ENCODE measurements around the gene CDKN2D.
"Not testable (repeated sequence)": the region's sequence is repeated elsewhere in the genome, so short reads cannot be mapped to it uniquely, and the experiment has no call there.

CDKN2D gene

GRCh38 chr19:10580979-10581631 is 12.3 kb upstream of the CDKN2D start:
- peak; percentile 9 for DNase-seq

GRCh38 chr19:10577951-10578350 is 9.2 kb upstream of the CDKN2D start:
- no peak for DNase-seq

DNA sequence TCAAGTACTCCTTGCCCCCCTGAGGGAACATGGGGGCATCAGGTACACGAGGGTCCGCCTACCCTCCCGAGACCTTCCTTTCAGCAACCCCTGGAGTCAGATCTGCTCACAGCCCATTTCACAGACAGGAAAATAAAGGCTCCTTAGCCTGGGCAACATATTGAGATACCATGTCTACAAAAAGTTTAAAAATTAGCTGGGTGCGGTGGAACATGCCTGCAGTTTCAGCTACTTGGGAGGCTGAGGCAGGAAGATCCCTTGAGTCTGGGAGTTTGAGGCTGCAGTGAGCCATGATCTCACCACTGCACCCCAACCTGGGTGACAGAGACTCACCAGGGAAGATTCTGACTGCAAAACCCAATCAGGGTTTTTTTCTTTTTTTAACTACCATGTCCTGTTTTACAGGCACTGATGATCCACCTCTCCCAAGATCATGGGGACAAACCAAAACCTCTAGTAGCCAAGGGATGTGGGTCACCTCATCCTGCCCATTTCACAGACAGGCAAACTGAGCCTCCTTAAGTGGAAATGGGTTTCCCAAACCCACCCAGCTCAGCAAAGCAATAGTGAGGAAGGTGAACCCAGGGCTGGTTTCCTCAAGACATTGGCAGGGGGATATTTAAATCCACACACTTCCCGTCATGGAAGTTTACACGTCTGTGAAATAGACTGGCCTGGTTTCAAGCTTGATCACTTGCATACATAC is 6.4 kb upstream of the CDKN2D start:
- DNase-seq: no peak

GRCh38 chr19:10574462-10574861 is 5.7 kb upstream of the CDKN2D start:
- DNase-seq: no peak

DNA sequence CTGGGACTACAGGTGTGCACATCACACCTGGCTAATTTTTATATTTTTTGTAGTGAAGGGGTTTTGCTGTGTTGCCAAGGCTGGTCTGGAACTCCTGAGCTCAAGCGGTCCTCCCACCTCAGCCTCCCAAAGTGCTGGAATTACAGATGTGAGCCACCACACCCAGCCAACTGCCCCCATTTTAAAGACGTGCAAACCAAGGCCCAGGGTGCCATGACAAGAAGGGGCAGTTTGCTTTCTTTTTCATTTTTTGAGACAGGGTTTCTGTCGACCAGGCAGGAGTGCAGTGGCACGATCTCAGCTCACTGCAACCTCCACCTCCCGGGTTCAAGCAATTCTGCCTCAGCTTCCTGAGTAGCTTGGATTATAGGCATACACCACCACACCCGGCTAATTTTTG is 5.0 kb upstream of the CDKN2D start:
- not testable (repeated sequence) for DNase-seq

DNA sequence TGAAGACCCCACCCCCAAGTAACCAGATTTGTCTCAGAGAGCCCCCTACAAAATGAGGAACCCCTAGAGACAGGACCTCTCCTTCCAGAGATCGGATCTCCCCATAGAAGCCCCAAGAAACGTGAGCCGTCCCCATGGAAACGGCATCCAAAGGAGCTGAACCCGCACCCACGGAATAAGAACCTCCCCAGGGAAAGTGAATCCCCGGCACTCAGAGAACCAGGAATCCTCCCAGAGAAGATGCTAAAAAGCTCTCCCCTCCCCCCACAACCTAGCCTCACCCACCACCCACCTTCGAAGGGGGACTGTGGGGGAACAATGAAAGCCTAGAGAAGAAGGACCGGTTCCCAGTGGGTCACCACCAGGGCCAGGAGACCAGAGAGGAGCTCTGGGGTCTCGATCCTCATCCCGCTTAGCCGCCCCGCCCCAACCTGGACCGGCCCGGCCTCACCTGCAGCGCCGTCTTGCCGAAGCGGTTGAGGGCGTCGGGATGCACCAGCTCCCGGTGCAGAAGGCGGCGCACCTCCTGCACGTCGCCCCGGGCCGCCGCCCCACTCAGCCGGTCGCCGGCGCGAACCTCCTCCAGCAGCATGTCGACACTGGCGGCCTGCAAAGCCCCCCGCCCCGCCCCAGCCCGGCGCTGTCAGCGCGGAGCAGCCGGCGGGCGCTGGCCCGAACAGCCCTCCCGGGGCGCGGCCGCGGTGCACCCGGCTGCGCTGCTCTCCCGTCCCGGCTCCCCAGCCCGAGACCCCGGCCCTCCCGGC is 535 bp downstream of the CDKN2D start:
- DNase-seq: peak; percentile 56

GRCh38 chr19:10567656-10568055 is 1.1 kb downstream of the CDKN2D start:
- DNase-seq: peak; percentile 19

GRCh38 chr19:10566658-10567410 is 1.9 kb downstream of the CDKN2D start:
- DNase-seq: no peak

DNA sequence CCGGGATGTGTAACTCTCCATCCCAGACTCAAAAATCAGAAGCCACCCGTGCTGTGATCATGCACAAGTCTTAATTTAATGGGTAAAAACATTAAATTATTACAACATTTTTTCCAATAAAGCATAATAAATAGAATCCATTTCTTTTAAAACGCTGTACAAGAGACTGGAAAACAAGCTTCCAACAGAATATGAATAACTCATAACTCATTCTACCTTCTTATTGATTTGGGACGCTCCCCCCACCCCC is 2.4 kb downstream of the CDKN2D start:
- DNase-seq: no peak

- peak; percentile 94 for DNase-seq
Observed at GRCh38 chr19:10565567-10566407, 3.0 kb downstream of the CDKN2D start, which contains the start of gene KRI1. KRI1 (minus strand) TSS chr19:10566010; CDS start chr19:10565999, 11 bp downstream.

DNA sequence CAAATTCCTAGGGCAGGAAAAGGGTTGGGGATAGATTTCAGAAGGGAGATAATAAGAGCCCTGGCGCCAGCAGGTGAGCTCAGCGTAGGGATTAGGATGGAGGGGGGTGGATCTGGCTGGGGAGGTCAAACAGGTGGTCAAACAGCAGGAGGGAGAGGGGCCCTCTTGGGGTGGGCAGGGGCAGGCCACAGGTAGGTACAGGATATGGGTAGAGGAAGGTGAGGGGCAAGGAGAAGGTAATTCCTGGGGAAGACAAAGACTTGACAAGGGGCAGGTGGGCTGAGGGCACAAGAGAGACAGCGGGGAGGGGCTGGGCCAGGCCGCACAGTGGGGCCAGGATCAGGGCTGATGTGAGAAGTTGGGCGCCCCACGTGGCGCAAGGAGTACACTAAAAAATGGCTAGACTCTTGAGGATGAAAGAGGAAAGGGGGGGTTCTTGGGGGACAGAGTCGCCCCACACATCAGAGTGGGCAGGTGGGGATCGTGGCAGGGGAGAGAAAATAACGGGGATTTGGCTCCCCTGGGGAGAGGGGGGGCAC is 3.7 kb downstream of the CDKN2D start:
- peak; percentile 46 for DNase-seq

DNA sequence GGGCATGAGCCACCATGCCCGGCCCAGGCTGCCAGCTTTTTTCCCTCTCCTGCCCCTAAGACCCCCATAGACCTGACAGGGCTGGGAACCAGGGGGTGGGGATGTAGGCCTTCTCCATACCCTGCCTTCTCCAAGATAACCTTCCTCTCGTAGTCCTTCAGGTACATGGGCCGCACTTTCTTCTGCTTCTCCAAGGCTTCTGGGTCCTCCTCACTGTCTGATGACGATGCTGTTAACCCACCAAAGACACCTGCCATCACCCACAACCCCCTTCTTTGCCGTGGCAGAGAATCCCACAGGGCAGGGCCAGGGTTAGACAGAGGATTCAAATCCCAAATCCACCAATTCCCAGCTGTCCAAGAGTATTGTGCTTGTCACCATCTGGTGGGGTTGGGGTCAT is 6.2 kb downstream of the CDKN2D start:
- no peak for DNase-seq

GRCh38 chr19:10560154-10560553 is 8.6 kb downstream of the CDKN2D start:
- DNase-seq: no peak

- DNase-seq: no peak
Observed at GRCh38 chr19:10557603-10558197, 11.1 kb downstream of the CDKN2D start.

DNA sequence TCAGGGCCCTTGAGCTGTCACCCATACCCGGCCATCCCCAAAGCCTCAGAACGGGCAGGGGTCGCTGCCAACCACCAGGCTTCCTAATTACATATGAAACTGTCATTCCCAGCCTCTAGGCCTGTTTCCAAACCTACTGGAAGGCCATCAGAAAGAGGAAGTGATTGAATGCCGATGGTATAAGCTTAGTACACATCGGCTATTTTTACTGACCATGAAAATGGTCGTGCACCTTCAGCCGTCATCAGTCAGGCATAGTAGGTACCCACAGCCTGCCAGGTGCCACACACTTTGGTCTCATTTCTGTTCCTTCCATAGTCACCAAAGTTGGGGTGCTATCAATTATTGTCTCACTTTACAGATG is 13.2 kb downstream of the CDKN2D start:
- no peak for DNase-seq

DNA sequence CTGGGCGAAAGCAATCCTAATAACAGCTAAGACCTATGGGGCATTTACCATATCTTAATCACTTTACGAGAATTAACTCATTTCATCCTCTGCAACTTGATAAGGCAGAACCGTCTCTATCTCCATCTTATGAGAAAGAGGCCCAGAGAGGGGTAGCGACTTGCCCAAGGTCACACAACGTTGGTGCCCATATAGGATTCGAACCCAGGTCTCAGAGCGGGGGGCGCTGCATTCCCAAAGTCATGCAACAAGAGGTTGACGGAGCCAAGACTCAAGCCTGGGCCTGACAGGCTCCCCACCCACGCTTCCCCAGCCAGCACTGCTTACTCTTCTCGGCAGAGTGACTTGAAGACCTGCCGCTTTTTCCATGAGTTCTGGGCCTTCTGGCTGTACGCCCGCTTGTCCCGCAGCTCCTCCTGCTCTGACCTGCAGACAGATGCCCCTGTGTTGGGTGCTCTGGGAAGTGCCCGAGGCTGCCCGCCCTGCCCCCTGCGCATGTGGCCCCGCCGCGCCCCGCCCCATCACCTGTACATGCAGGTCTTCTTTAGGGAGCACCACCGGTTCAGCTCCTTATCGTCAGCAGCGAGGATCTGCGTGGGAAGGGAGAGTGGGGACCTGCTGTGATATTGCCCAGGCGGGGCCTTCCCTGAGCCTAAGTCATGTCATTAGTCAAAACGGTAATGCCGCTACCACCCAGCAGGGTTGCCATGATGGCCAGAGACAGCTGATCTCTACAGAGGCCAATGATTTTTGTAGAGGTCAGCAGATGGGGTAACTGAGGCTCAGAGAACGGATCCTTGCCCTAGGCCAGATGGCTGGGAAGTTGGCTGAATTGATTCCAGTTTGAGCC is 13.8 kb downstream of the CDKN2D start:
- DNase-seq: no peak

GRCh38 chr19:10553943-10554381 is 14.8 kb downstream of the CDKN2D start:
- no peak for DNase-seq

GRCh38 chr19:10553087-10553667 is 15.6 kb downstream of the CDKN2D start:
- DNase-seq: no peak

DNA sequence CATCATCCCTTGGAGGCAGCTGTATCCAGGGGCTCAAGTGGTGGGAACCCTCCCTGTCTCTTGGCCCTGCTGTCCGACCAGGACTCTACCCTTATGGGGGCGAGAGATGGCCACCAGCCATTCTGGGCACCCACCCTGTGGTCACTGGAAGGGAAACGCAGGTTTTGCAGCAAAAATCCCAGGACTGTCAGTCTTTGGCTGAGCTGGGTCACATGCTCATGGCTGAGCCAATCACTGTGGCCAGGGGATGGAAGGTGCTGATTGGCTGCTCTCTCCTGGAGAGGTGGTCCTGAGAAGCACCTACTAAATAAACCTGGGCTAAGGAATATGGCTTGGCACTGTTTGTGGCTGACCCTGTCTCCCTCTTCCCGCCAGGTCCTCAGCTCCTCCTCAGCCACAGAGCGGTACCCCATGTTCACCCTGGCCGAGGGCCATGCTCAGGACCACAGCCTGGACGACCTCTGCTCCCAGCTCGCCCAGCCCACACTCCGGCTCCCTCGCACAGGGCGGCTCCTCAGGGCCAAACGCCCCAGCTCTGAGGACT is 16.2 kb downstream of the CDKN2D start:
- DNase-seq: no peak

DNA sequence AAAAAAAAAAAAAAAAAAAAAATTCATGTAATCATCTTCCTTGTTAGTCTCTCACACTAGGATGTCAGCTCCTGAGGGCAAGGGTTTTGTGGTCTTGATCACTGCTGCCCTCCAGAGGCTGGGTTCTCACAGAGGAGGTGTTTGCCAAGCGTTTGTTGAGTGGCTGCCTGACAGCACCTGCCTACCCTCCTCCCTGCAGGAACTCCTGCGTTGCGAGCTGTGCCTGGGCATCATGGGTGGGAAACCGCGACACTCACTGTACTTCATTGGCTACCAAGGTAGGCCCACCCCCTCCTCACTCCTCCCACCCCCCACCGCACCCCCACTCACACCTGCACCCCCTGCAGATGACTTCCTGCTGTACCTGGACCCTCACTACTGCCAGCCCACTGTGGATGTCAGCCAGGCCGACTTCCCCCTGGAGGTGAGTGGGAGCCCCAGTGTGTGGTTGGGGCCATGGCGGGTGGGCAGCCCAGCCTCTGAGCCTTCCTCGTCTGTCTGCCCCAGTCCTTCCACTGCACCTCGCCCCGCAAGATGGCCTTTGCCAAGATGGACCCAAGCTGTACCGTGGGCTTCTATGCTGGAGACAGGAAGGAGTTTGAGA is 17.0 kb downstream of the CDKN2D start:
- no peak for DNase-seq

Data from DMS79 treated with DMSO at 0.1 percent for 48 hours (cell line).